Measurements from ENCODE around the gene PIK3R5.

Gene PIK3R5

DNA sequence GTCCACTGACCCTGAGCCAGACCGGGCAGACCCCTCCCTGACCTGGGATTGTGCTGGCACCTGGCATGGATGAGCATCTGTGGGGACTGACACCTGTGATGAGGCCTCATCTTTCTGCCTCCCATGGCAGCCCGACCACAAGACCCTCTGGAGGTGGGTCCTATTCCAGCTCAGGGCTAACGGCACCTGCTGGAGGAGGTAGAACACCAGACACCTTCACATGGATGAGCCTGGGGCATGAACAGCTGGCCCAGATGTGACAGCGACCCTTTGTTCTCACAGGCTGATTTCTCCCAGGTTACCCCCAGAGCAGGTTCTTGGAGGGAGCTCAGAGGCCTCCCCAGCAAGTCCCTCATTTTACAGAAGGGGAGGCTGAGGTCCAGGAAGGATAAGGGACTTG lies 51.6 kb downstream of the PIK3R5 start:
- in situ Hi-C loops (cut with MboI; ENCODE audit: low sequenced_read_pairs, unreplicated experiment): no loop called here
- TF ChIP-seq, protein P1, sequence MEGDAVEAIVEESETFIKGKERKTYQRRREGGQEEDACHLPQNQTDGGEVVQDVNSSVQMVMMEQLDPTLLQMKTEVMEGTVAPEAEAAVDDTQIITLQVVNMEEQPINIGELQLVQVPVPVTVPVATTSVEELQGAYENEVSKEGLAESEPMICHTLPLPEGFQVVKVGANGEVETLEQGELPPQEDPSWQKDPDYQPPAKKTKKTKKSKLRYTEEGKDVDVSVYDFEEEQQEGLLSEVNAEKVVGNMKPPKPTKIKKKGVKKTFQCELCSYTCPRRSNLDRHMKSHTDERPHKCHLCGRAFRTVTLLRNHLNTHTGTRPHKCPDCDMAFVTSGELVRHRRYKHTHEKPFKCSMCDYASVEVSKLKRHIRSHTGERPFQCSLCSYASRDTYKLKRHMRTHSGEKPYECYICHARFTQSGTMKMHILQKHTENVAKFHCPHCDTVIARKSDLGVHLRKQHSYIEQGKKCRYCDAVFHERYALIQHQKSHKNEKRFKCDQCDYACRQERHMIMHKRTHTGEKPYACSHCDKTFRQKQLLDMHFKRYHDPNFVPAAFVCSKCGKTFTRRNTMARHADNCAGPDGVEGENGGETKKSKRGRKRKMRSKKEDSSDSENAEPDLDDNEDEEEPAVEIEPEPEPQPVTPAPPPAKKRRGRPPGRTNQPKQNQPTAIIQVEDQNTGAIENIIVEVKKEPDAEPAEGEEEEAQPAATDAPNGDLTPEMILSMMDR (IDR thresholded peaks at IDR 0.05; ENCODE audit: borderline replicate concordance, control extremely low read depth, extremely low read depth, insufficient read depth, missing control alignments): no peak
- DNase-seq (ENCODE audit: low spot score): peak; percentile 15

DNA sequence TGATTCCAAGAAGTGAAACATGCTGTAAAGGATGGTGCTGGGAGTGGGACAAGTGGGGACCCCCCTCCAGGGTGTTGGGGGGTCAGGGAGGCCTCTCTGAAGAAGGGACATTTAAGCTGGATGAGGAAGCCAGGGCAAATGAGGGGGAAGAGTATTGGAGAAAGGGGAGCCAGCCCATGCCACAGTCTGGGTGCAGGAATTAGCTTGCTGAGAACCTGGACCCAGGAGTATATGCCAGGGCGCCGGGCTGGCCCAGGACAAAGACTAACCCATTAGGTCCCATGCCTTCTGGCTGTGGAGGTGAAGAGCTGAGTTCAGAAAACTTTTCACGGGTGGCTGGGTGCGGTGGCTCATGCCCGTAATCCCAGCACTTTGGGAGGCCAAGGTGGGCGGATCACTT lies 52.4 kb downstream of the PIK3R5 start:
- in situ Hi-C loops (cut with MboI; ENCODE audit: low sequenced_read_pairs, unreplicated experiment): no loop called here
- TF ChIP-seq, protein P1 (IDR thresholded peaks at IDR 0.05; ENCODE audit: borderline replicate concordance, control extremely low read depth, extremely low read depth, insufficient read depth, missing control alignments): no peak
- DNase-seq (ENCODE audit: low spot score): peak; percentile 13

DNA sequence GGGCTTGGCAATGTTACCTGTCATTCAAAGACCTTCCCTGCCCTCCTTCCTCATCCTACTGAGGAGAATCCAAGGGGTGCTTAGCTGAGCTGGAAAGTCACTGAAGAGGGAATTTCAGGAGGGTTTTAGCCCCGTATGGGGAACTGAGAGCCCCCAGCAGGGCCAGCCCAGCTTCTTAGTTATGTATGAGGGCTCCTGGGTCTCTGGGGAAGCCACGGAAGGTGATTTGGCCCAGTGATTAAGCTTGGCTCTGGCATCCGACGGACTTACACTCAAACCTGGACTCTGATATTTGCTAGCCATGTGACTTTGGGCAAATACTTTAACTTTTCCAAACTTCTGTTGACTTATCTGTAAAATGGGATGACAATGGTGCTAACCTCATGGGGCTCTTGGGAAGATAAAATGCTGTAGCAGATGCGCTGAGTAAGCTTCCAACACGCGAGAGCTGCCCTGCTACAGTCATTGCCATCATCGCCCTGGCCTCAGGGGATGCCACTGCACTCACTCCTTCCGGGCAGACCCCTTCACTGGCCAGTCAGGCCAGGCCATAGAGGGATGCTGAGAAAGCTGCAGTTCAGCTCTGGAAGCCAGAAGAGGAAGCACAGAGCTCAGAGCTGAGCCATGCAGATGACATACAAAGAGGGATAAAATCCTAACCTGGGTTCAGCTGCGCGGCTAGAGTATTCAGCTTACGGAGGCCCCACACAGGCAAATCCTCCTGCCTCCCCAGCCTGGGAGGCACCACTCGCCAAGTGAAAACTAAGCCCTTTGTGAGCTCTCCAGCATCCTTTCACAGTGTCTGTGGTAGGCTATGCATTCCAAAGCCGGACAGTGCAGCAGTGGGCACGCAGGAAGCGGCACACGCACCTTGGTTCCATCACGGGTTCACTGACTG lies 53.2 kb downstream of the PIK3R5 start:
- TF ChIP-seq, protein P1 (IDR thresholded peaks at IDR 0.05; ENCODE audit: borderline replicate concordance, control extremely low read depth, extremely low read depth, insufficient read depth, missing control alignments): no peak
- peak; percentile 23 for DNase-seq (ENCODE audit: low spot score)
- in situ Hi-C loops (cut with MboI; ENCODE audit: low sequenced_read_pairs, unreplicated experiment): no loop called here

DNA sequence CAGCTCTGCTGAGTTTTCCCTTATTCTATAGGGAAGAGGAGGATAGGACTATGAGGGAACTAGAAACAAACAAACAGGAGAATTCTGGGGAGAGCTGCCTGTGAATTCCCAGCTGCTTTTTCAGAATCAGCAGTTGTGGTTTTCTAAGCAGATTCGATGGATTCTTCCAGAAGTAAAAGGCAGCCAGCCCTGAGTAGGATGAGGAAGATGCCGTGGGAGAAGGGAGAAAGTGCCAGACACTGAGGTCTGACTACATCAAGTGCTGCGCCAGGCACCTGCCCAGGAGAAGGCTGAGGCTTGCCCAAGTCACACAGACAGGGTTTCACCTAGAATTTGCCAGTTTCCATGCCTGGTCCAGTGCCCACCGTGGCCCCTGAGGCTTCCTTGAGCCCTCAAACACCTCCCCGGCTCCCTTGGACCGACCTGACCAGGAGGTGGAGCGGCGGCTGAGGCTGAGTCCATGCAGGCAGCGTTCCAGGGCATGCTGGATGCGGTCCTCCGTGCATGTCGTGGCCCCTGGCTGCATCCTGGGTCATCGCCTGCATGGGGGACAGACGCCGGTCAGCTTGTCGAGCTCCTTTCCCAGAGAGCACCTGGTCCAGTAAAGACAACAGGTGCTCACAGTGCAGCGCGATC lies 54.4 kb downstream of the PIK3R5 start:
- DNase-seq (ENCODE audit: low spot score): peak; percentile 16
- in situ Hi-C loops (cut with MboI; ENCODE audit: low sequenced_read_pairs, unreplicated experiment): no loop called here
- TF ChIP-seq, protein P1 (IDR thresholded peaks at IDR 0.05; ENCODE audit: borderline replicate concordance, control extremely low read depth, extremely low read depth, insufficient read depth, missing control alignments): no peak

DNA sequence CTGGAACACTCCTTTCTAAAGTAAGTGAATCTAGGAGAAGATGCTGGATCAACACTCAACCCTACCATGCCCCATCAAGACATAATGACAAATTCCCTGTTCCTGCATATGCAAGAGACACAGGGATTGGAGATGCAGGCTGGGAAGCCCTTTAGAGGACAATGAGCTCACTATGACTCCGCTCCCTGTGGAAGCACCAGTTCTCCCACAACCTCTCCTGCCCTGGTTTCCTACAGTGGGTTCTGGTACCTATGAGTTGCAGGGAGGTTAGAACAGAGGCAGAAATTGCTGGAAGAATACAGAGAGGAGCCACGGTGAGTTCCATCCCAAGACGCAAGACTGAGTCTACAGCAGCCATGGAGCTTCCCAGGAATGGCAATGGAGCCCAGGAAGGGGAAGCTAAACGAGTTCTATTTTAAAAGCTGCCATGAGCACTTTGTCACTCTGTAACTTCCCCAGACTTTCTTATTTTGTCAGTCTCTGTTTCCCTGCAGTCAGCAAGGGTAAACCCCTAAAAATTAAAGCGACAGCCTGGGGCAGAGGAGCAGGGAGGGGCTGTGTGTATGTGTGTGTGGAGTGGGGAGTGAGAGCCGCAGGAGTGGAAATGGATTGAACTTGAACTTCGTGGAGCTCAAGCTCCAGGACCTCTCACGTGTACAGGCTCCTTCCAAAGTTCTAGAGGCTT lies 55.8 kb downstream of the PIK3R5 start:
- in situ Hi-C loops (cut with MboI; ENCODE audit: low sequenced_read_pairs, unreplicated experiment): no loop called here
- DNase-seq (ENCODE audit: low spot score): peak; percentile 44
- TF ChIP-seq, protein P1 (IDR thresholded peaks at IDR 0.05; ENCODE audit: borderline replicate concordance, control extremely low read depth, extremely low read depth, insufficient read depth, missing control alignments): no peak

DNA sequence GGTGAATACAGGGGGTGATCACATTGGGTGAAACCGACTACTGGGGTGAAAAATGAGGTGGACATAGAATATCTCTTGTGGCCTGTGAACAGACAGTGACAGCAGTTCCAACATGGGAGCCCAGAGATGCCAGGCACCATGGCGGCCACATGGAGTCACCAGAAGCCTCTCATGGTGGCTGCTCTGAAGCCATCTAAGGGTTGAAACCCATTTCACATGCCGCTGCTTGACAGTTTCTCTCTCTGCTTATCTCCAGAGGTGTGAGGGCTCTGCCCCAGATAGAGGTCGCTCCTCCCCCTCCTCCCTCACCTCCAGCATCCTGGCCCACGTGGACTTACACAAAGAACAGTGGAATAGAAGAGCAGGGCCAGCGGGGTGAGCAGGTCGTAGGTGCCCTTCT lies 60.2 kb downstream of the PIK3R5 start:
- TF ChIP-seq, protein P1 (IDR thresholded peaks at IDR 0.05; ENCODE audit: borderline replicate concordance, control extremely low read depth, extremely low read depth, insufficient read depth, missing control alignments): no peak
- no peak for DNase-seq (ENCODE audit: low spot score)
- in situ Hi-C loops (cut with MboI; ENCODE audit: low sequenced_read_pairs, unreplicated experiment): no loop called here
